PC-3 (cell line): ENCODE data around the gene COX15. TPM values are rescaled to one million over a fixed set of nuclear protein-coding genes. Genes with fewer than 3 reads are reported as not detected.

ENCODE experiments used
- ATAC-seq: fragments of 200-7000 bp; cut with Tn5 transposase; 2 replicates; pipeline ENCODE4 v1.9.1; 2020; ENCODE audit warnings: mild to moderate bottlenecking, moderate library complexity
- BruUV-seq: library from RNA; stranded (reverse); fragments of 400-500 nt; replicated peaks from 2 replicates; lab custom pipeline; 2021; lab: Mats Ljungman, UMichigan
- CTCF ChIA-PET: fragments of 300-600 bp; sonication (Branson Sonifier 250); formaldehyde crosslinking; loops from one replicate; lab custom pipeline; 2022; ENCODE audit warnings: antibody characterized with exemption; lab: Charles Lee
- POLR2A ChIA-PET: fragments of 300-600 bp; sonication (Branson Sonifier 250); formaldehyde crosslinking; loops from one replicate; lab custom pipeline; 2022; ENCODE audit warnings: antibody characterized with exemption; ENCODE audit not compliant: unreplicated experiment; lab: Charles Lee
- DNase-seq: peaks from one replicate; pipeline ENCODE4 v3.0.0-alpha.2; 2015
- H2AFZ ChIP-seq: fragments of 300-600 bp; sonication (generic); 2 replicates; pipeline ENCODE4 v1.6.0; 2016; ENCODE audit warnings: antibody characterized with exemption, low read length
- H3F3A ChIP-seq: fragments of 300-600 bp; sonication (generic); one replicate; pipeline ENCODE4 v1.6.0; 2017; ENCODE audit warnings: antibody characterized with exemption, low read length, control low read depth, mild to moderate bottlenecking; ENCODE audit not compliant: unreplicated experiment
- H3K27ac ChIP-seq: fragments of 300-600 bp; sonication (generic); 2 replicates; pipeline ENCODE4 v1.5.1; 2016; ENCODE audit warnings: mild to moderate bottlenecking, low read length
- H3K27me3 ChIP-seq: fragments of 300-600 bp; sonication (generic); 2 replicates; pipeline ENCODE4 v1.6.1; 2016; ENCODE audit warnings: low read length, mixed read lengths
- H3K36me3 ChIP-seq: fragments of 300-600 bp; sonication (generic); 2 replicates; pipeline ENCODE4 v1.6.1; 2016; ENCODE audit warnings: low read depth, mixed run types, low read length, mixed read lengths
- H3K4me1 ChIP-seq: fragments of 300-600 bp; sonication (generic); 2 replicates; pipeline ENCODE4 v1.5.1; 2016; ENCODE audit warnings: low read length; ENCODE audit not compliant: insufficient read depth
- H3K4me2 ChIP-seq: fragments of 300-600 bp; sonication (generic); 2 replicates; pipeline ENCODE4 v1.6.0; 2016; ENCODE audit warnings: low read length
- H3K4me3 ChIP-seq: fragments of 300-600 bp; sonication (generic); 2 replicates; pipeline ENCODE4 v1.5.1; 2016; ENCODE audit warnings: mild to moderate bottlenecking, low read length, mixed read lengths
- H3K79me2 ChIP-seq: fragments of 300-600 bp; sonication (generic); 2 replicates; pipeline ENCODE4 v1.6.1; 2017; ENCODE audit warnings: low read length, mixed read lengths
- H3K9ac ChIP-seq: fragments of 300-600 bp; sonication (generic); 2 replicates; pipeline ENCODE4 v1.6.0; 2016; ENCODE audit warnings: mild to moderate bottlenecking, low read length
- H3K9me2 ChIP-seq: fragments of 300-600 bp; sonication (generic); replicated peaks from 2 replicates; pipeline ENCODE4 v1.6.1; 2016; ENCODE audit warnings: mixed run types, low read length, mixed read lengths
- H3K9me3 ChIP-seq: fragments of 300-600 bp; sonication (generic); 2 replicates; pipeline ENCODE4 v1.6.1; 2016; ENCODE audit warnings: low read length, mixed read lengths
- H4K20me1 ChIP-seq: fragments of 300-600 bp; sonication (generic); 2 replicates; pipeline ENCODE4 v1.6.1; 2016; ENCODE audit warnings: low read length, mixed read lengths
- CTCF ChIP-seq: fragments of 300-600 bp; sonication (generic); conservative IDR thresholded peaks from 2 replicates; pipeline ENCODE4 v1.5.1; 2017; ENCODE audit warnings: antibody characterized with exemption, low read depth, mild to moderate bottlenecking, low read length
- EZH2 ChIP-seq: fragments of 300-600 bp; sonication (generic); IDR thresholded peaks from one replicate; pipeline ENCODE4 v1.6.1; 2017; ENCODE audit warnings: antibody characterized with exemption, mild to moderate bottlenecking, low read length; ENCODE audit not compliant: unreplicated experiment
- EZH2phosphoT487 ChIP-seq: fragments of 300-600 bp; sonication (generic); IDR thresholded peaks from 2 replicates; pipeline ENCODE4 v1.6.1; 2018; ENCODE audit warnings: mild to moderate bottlenecking, antibody characterized with exemption, low read length, borderline replicate concordance
- intact Hi-C: fragments of 100-400 bp; cut with micrococcal nuclease; formaldehyde crosslinking; loops from 2 replicates; pipeline ENCODE4 v1.9.0; 2023
- total RNA-seq: library from RNA; depleted of rRNA; stranded (reverse); fragments of >200 nt; gene quantifications from 2 replicates; pipeline ENCODE4 v1.2.3, GENCODE V29; 2014

COX15 gene
- total RNA-seq, 1 experiment from 2014 or later: 16.6 TPM

- H3K27ac ChIP-seq: no peak overlapping the region
- TF ChIP-seq CTCF: no peak
- no peak for TF ChIP-seq EZH2phosphoT487
- no peak for TF ChIP-seq EZH2
- no peak overlapping the region for H3K4me3 ChIP-seq
- H3K9me3 ChIP-seq: no peaks in the 10 kb centered on the region
- ChIA-PET POLR2A (no interaction called here), CTCF (no interaction called here)
- ATAC-seq (no peak), DNase-seq (no peak)
- H3K9me2 ChIP-seq: no peaks in the 10 kb centered on the region
- no peak overlapping the region for H3K9ac ChIP-seq
- no peak overlapping the region for H3K4me2 ChIP-seq
- H3K36me3 ChIP-seq: peaks cover 13% of the 10 kb centered on the region
- H3K4me1 ChIP-seq: peaks cover 3% of the 10 kb centered on the region; the same call in 1 of the 2 replicates
- H3K79me2 ChIP-seq: peaks cover 30% of the 10 kb centered on the region
- BruUV-seq: no TSS peak
- H3K27me3 ChIP-seq: no peaks in the 10 kb centered on the region
- H4K20me1 ChIP-seq: no peaks in the 10 kb centered on the region
- no peaks in the 10 kb centered on the region for H3F3A ChIP-seq
- intact Hi-C loops: loop anchor here (5.0 kb wide), 1 partner anchor 102 kb away; no protein-coding TSS in a partner anchor
- no peak overlapping the region for H2AFZ ChIP-seq
These were observed 1.9 kb downstream of the COX15 start for GRCh38 chr10:99730026-99730425.

- no TSS peak for BruUV-seq
- TF ChIP-seq EZH2phosphoT487: no peak
- TF ChIP-seq EZH2: no peak
- no peak for TF ChIP-seq CTCF
- no peak overlapping the region for H3K4me3 ChIP-seq
- H3F3A ChIP-seq: no peaks in the 10 kb centered on the region
- no peak overlapping the region for H3K27ac ChIP-seq
- H2AFZ ChIP-seq: no peak overlapping the region
- ChIA-PET POLR2A (no interaction called here), CTCF (no interaction called here)
- DNase-seq: no peak
- H3K79me2 ChIP-seq: no peaks in the 10 kb centered on the region
- no peaks in the 10 kb centered on the region for H3K27me3 ChIP-seq
- H3K4me1 ChIP-seq: no peaks in the 10 kb centered on the region
- no peak overlapping the region for H3K4me2 ChIP-seq
- ATAC-seq: no peak
- H4K20me1 ChIP-seq: no peaks in the 10 kb centered on the region
- H3K9ac ChIP-seq: no peak overlapping the region
- no peaks in the 10 kb centered on the region for H3K9me3 ChIP-seq
- intact Hi-C loops: no loop called here
- H3K9me2 ChIP-seq: no peaks in the 10 kb centered on the region
- H3K36me3 ChIP-seq: peaks cover 9% of the 10 kb centered on the region
These were observed 11.5 kb downstream of the COX15 start for GRCh38 chr10:99720387-99720786.

GRCh38 chr10:99714446-99714845, 17.5 kb downstream of the COX15 start:
- Histone ChIP-seq H3F3A (no peaks in the 10 kb centered on the region), H3K9me3 (no peaks in the 10 kb centered on the region), H3K4me1 (no peaks in the 10 kb centered on the region), H3K4me3 (no peak overlapping the region), H3K4me2 (no peak overlapping the region), H3K9me2 (no peaks in the 10 kb centered on the region), H3K27ac (no peak overlapping the region), H3K27me3 (no peaks in the 10 kb centered on the region), H3K79me2 (no peaks in the 10 kb centered on the region), H3K9ac (no peak overlapping the region), H2AFZ (no peak overlapping the region), H4K20me1 (no peaks in the 10 kb centered on the region), H3K36me3 (peaks cover 7% of the 10 kb centered on the region; the same call in 1 of the 2 replicates)
- ChIA-PET CTCF (interaction anchor here (0.7 kb wide), 1 partner anchor 190 kb away, joined by 6 read pairs; no protein-coding TSS in a partner anchor), POLR2A (no interaction called here)
- ATAC-seq (no peak), DNase-seq (no peak)
- BruUV-seq: no TSS peak
- intact Hi-C loops: no loop called here
- no peak for TF ChIP-seq EZH2
- TF ChIP-seq CTCF: no peak
- no peak for TF ChIP-seq EZH2phosphoT487
